Muscle layer of duodenum (tissue), 2 donors: ENCODE data around the gene TMEM39A.

Experiments used
- H3K27ac ChIP-seq: one replicate; pipeline ENCODE4 v1.7.0; 2013; ENCODE audit warnings: mild to moderate bottlenecking, low read length
- H3K27me3 ChIP-seq: one replicate; pipeline ENCODE4 v1.7.0; 2013; ENCODE audit warnings: low read depth, mild to moderate bottlenecking, control low read depth, low read length
- H3K36me3 ChIP-seq, 2 donors: one replicate each; pipeline ENCODE4 v1.7.0; 2013; ENCODE audit warnings: low read length in 2 of 2, control low read depth in 1 of 2, mild to moderate bottlenecking in 1 of 2; ENCODE audit not compliant: insufficient read depth in 2 of 2, control insufficient read depth in 1 of 2
- H3K4me1 ChIP-seq, 2 donors: one replicate each; pipeline ENCODE4 v1.7.0; 2013; ENCODE audit warnings: low read length in 2 of 2, mild to moderate bottlenecking in 2 of 2, control low read depth in 1 of 2, moderate library complexity in 1 of 2; ENCODE audit not compliant: insufficient read depth in 2 of 2, control insufficient read depth in 1 of 2
- H3K4me3 ChIP-seq, 2 donors: one replicate each; pipeline ENCODE4 v1.7.0; 2013; ENCODE audit warnings: low read length in 2 of 2, low read depth in 1 of 2, mild to moderate bottlenecking in 1 of 2
- H3K9me3 ChIP-seq, 2 donors: one replicate each; pipeline ENCODE4 v1.7.0; 2013; ENCODE audit warnings: low read length in 2 of 2, control low read depth in 1 of 2, mild to moderate bottlenecking in 1 of 2; ENCODE audit not compliant: control insufficient read depth in 1 of 2
- donor health status: healthy.

Gene TMEM39A

GRCh38 chr3:119416873-119417272 lies 46.5 kb downstream of the TMEM39A start:
- no peak overlapping the region for H3K27ac ChIP-seq
- H3K36me3 ChIP-seq, result peaks cover 21 to 37% of the 10 kb centered on the region in 2 donors
- H3K4me1 ChIP-seq, result no peaks in the 10 kb centered on the region

DNA sequence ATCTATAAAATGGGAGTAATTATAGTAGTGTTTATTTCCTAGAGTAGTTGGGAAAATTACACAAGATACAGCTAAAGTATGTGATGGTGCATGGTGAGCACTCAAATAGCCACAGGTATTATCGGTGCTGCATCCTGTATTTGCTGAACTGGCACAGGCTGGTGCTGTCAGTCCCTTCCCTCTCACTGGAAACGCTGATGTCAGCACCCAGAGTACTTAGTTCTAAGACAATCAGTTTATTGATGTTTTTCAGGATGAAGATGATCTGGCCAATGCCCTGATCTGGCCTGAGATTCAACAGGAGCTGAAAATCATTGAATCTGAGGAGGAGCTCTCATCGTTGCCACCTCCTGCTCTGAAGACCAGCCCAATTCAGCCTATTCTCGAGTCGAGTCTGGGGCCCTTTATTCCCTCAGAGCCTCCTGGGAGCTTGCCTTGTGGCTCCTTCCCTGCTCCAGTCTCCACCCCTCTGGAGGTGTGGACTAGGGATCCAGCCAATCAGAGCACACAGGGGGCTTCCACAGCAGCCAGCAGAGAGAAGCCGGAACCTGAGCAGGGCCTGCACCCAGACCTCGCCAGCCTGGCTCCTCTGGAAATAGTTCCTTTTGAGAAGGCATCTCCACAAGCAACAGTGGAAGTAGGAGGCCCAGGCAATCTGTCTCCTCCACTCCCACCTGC lies 49.7 kb downstream of the TMEM39A start:
- Histone ChIP-seq H3K4me3 (no peak overlapping the region), H3K27me3 (no peaks in the 10 kb centered on the region), H3K36me3 (peaks cover 42 to 62% of the 10 kb centered on the region in 2 donors)

More at GRCh38 chr3:119416873-119417272, 46.5 kb downstream of the TMEM39A start:
- Histone ChIP-seq H3K4me3 (no peak overlapping the region), H3K9me3 (no peaks in the 10 kb centered on the region), H3K27me3 (no peaks in the 10 kb centered on the region)

DNA sequence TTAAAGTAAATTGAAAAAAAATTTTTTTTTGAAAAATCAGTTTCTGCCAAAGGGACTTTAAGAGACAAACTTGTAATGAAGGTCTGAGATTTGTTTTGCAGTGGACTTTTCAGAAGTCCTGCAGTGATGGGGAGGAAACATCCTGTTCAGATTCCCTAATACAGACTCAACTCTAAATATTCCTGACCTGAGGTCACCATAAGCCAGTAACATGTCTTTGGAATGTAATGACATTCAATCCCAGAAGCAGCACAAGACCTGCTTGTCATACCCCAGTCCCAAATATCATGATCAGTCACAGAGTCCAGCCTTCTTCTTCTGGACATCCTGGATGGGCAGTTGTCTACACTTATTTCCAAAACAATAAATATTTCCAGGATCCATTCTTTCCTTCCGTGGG lies 53.6 kb downstream of the TMEM39A start:
- H3K27me3 ChIP-seq, result no peaks in the 10 kb centered on the region
- no peak overlapping the region for H3K4me3 ChIP-seq
- no peaks in the 10 kb centered on the region for H3K9me3 ChIP-seq
- H3K27ac ChIP-seq, result no peak overlapping the region
- H3K36me3 ChIP-seq, result peaks cover 32 to 49% of the 10 kb centered on the region in 2 donors
- no peaks in the 10 kb centered on the region for H3K4me1 ChIP-seq

More for the DNA sequence above, 49.7 kb downstream of the TMEM39A start:
- Histone ChIP-seq H3K4me1 (no peaks in the 10 kb centered on the region), H3K27ac (no peak overlapping the region), H3K9me3 (no peaks in the 10 kb centered on the region)

DNA sequence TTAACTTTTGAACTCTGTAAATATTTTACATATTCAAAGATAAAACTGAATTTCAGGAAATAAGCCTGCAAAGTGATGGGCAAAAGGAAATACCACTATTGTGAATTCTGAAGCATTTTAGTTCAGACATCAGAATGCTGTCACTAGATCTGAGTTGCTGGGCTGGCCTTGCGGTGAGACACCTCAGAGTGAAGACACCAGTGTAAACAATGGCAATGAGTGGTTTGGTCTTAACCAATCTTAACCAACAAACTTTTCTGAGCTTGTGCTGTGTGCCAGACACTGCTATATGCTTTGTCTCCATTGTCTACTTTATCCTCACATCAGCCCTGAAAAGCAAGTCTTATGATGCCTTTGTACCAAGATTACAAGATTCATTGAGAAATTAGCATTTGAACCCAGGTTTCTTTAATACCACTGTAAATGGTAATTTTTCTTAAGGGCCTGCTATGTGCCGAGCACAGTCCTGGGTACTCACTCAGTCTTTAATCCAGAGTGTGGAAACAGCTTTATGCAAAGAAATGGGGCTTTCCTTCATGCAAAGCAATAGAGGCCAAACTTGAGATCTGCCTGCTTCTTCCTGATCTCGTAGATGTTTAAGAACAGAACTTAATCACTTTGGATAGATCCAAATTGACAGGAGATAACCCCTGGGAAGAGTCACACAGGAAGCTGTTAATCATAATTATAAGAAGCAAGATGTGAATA lies 55.0 kb downstream of the TMEM39A start:
- H3K4me3 ChIP-seq, result no peak overlapping the region
- H3K36me3 ChIP-seq, result peaks cover 21 to 44% of the 10 kb centered on the region in 2 donors

DNA sequence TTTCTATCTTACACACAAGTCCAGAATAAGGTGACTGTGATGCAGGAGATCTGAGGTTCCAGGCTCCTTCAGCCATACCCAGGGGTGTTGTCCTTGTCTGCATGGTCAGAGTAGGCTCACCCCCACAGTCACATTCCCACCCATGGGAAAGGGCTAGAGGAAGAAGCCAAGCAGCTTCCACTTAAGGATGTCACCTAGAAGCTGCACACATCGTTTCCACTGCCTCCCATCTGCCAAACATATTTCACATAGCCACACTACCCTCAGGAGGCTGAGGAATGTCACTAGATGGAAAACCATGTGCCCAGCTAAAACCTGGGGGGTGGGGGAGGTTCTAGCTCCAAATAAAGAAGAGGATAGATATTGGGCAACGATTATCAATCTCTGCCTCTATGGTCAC lies 58.1 kb downstream of the TMEM39A start:
- H3K36me3 ChIP-seq, result peaks cover 11 to 46% of the 10 kb centered on the region in 2 donors
- no peaks in the 10 kb centered on the region for H3K9me3 ChIP-seq
- no peaks in the 10 kb centered on the region for H3K4me1 ChIP-seq
- H3K4me3 ChIP-seq, result no peak overlapping the region
- H3K27ac ChIP-seq, result no peak overlapping the region
- H3K27me3 ChIP-seq, result no peaks in the 10 kb centered on the region

More for the DNA sequence above, 55.0 kb downstream of the TMEM39A start:
- no peaks in the 10 kb centered on the region for H3K9me3 ChIP-seq
- H3K27me3 ChIP-seq, result no peaks in the 10 kb centered on the region
- no peaks in the 10 kb centered on the region for H3K4me1 ChIP-seq
- no peak overlapping the region for H3K27ac ChIP-seq

DNA sequence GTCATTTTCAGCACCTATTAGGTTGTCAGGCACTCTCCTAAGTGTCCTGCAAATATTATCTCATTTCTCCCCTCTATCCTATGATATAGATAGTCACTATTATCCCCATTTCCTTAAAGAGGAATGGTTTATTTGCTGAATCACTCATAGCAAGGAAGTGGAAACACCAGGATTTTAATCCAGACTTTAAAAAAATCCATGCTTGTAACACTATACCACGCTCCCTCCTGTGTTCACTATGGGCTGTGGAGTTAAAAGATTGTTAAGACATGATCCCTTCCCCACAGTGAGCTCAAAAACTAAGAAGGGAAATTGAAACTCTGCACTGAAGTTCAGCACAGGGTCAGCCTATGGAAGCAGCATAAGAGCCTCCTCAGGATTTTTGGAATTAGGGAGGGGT lies 60.2 kb downstream of the TMEM39A start:
- H3K27ac ChIP-seq, result no peak overlapping the region
- no peaks in the 10 kb centered on the region for H3K27me3 ChIP-seq
- no peaks in the 10 kb centered on the region for H3K4me1 ChIP-seq
- peaks cover 10 to 46% of the 10 kb centered on the region in 2 donors for H3K36me3 ChIP-seq
- no peaks in the 10 kb centered on the region for H3K9me3 ChIP-seq
- no peak overlapping the region for H3K4me3 ChIP-seq

GRCh38 chr3:119402791-119403190 lies 60.6 kb downstream of the TMEM39A start:
- Histone ChIP-seq H3K27me3 (no peaks in the 10 kb centered on the region), H3K36me3 (peaks cover 10 to 46% of the 10 kb centered on the region in 2 donors), H3K9me3 (no peaks in the 10 kb centered on the region), H3K4me1 (no peaks in the 10 kb centered on the region), H3K27ac (no peak overlapping the region), H3K4me3 (no peak overlapping the region)

DNA sequence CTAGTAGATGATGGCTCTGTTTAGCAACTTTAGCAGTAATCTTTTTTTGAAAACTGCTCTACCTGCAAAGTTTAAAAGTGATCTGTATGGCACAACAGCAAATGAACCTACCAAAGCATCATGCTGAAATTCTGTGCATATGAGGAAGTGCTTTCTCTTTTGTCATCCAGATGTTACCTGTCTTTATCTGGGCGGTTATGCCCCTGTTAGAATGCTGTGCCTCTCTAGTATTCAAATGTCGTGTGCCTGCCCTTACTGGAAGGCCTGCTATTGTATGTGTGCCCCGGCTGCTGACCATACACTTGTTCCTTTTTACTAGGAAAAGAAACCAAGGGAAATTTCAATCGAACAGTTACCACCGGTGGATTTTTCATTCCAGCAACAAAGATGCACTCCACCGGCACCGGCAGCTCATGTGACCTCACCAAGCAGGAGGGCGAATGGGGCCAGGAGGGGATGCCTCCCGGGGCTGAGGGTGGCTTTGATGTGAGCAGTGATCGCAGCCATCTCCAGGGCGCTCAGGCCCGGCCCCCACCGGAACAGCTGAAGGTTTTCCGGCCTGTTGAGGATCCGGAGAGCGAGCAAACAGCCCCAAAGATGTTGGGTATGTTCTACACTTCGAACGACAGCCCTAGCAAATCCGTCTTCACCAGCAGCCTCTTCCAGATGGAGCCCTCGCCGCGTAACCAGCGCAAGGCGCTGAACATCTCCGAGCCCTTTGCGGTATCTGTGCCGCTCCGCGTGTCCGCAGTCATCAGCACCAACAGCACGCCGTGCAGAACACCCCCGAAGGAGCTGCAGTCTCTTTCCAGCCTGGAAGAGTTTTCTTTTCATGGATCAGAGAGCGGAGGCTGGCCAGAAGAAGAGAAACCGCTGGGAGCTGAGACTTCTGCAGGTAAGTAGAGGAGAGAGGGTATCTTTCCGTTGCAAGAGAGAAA lies 61.6 kb downstream of the TMEM39A start:
- Histone ChIP-seq H3K4me3 (no peak overlapping the region), H3K9me3 (no peaks in the 10 kb centered on the region), H3K27me3 (no peaks in the 10 kb centered on the region), H3K36me3 (peaks cover 12 to 55% of the 10 kb centered on the region in 2 donors), H3K27ac (no peak overlapping the region), H3K4me1 (no peaks in the 10 kb centered on the region)

- Histone ChIP-seq H3K27me3 (no peaks in the 10 kb centered on the region), H3K4me3 (no peak overlapping the region), H3K27ac (no peak overlapping the region), H3K4me1 (no peaks in the 10 kb centered on the region), H3K36me3 (peaks cover 12 to 50% of the 10 kb centered on the region in 2 donors), H3K9me3 (no peaks in the 10 kb centered on the region)
These were observed 62.3 kb downstream of the TMEM39A start for GRCh38 chr3:119401069-119401468.

GRCh38 chr3:119400466-119400865 lies 62.9 kb downstream of the TMEM39A start:
- no peak overlapping the region for H3K4me3 ChIP-seq
- no peaks in the 10 kb centered on the region for H3K9me3 ChIP-seq
- H3K27ac ChIP-seq, result no peak overlapping the region
- no peaks in the 10 kb centered on the region for H3K27me3 ChIP-seq
- peaks cover 16 to 54% of the 10 kb centered on the region in 2 donors for H3K36me3 ChIP-seq
- no peaks in the 10 kb centered on the region for H3K4me1 ChIP-seq

DNA sequence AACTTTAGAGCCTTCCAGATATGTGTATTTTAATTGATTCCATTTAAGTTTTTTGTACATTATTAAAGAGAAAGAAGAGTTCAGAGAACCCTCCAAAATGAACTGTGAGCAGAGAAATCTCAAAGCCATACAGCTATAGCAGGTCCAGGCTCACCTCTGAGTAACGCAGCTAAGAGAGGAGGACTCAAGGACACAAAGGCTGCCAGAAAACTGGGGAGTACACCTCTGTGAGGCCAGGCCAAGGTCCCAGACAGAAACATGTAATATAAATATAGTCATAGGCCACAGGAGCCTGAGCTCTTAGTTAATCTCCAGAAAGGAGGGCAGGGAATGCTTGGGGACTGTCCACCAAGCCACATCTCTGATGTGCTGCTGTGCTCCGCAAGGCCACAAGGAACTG lies 66.5 kb downstream of the TMEM39A start:
- Histone ChIP-seq H3K36me3 (peaks cover 35 to 67% of the 10 kb centered on the region in 2 donors), H3K27me3 (no peaks in the 10 kb centered on the region), H3K27ac (no peak overlapping the region), H3K9me3 (no peaks in the 10 kb centered on the region), H3K4me3 (no peak overlapping the region), H3K4me1 (no peaks in the 10 kb centered on the region)
